Activated naive CD4-positive, alpha-beta T cell treated with Interleukin-2 at 50 U/mL for 16 hours (primary cell): Measurements from ENCODE around the gene FXYD2.
"Not testable (repeated sequence)": the region's sequence is repeated elsewhere in the genome, so short reads cannot be mapped to it uniquely, and the experiment has no call there.

Experiments
- DNase-seq: peaks from one replicate; pipeline ENCODE4 v3.0.0-alpha.2; 2020

FXYD2 gene

GRCh38 chr11:117819096-117820040 is 5.2 kb downstream of the FXYD2 start:
- no peak for DNase-seq

- peak; percentile 61 for DNase-seq
Observed at GRCh38 chr11:117818041-117818873, 6.3 kb downstream of the FXYD2 start.

GRCh38 chr11:117817368-117818040 is 7.0 kb downstream of the FXYD2 start:
- DNase-seq, result peak; percentile 90

DNA sequence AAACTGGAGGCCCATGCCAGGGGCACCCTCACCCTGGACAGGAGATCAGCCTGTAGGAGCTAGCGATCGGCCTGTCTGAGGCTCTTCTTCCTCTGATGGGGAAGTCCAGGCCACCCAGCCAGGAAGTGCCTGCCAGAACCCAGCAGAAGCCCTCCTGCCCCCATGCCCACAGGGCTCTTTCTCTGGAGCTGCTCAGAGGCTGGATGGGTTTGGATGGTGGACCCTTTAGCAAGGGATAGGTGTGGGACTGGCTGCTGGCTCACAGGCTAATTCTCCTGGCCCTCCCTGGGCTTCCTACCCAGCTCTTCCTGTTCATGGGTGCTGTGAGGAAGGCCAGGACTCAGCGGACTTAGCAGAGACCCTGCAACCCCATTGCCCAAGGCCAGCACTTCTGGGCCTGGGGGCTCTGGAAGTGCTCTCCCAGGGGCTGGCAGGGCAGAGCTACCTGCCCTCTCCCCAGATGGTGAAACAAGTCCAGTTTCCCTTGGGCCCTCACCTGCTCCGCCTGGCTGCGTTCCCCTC is 7.6 kb downstream of the FXYD2 start:
- DNase-seq, result no peak

- DNase-seq, result no peak
Observed at GRCh38 chr11:117816151-117816741, 8.3 kb downstream of the FXYD2 start.

DNA sequence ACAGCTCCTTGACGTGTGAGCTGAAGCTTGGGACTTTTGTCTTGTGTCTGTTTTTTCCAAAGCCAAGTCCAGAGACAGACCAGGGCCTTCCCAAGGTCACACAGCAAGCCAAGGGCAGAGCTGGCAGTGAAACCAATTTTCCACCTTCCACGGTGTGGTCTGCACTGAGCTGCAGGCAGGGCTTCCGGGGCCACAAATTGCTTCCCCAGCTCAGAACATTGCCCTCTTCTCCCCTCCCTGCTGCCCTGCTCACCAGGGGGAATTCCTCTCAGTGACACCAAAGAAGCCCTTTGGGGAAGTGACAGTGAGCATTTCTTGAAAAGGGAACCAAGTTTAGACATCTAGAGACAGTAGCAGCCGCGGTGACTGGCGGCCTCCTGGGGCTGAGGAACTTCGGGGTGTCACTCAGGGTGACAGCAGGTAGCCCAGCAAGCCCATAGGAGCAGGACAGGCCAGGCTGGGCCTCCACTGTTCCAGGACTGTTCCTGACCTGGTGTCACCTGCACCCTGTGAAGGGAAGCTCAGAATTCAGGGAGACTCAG is 9.2 kb downstream of the FXYD2 start:
- peak; percentile 73 for DNase-seq

DNA sequence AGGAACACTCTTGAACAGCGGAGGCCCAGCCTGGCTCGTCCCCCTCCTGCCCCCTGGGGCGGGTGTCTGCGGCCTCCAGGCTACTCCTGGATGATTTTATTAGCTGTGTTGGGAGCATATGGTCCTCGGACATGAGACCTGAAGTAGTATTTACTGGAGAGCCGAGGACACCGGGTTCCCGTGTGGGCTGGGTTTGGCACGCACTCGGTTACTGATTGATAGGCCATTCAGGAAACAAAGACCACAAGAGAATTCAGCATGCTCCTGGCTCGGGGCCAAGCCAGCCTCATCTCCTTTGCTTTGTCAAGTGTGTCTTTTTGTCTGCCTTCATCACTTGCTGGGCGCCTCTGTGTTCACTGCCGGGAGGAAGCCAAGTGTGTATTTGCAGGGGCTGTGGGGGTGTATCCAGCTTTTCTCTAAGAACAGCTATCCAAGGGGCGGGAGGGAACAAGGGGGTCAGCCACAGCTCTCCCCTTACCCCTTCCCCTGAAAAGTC is 9.7 kb downstream of the FXYD2 start:
- peak; percentile 78 for DNase-seq

DNA sequence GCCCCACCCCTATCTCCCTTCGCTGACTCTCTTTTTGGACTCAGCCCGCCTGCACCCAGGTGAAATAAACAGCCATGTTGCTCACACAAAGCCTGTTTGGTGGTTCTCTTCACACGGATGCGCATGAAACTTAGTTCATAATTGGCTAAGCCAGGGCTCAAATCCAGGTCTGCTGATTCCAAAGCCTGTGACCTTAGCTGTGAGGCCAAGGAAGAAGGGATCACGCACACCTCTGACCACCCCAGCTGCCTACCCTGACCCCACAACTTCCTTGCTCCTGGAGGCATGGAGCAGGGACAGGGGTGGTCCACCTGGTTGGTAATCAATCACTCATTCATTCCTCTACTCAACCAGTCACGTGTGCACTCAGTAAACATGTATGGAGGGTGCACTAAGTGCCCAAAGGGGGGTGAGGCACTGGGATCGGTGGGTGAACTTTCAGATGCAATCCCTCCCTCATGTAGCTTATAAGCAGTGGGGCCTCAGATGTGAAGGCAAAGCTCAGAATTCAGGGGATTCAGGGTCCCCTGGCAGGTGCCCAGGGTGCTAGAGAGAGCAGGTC is 10.3 kb downstream of the FXYD2 start:
- no peak for DNase-seq

DNA sequence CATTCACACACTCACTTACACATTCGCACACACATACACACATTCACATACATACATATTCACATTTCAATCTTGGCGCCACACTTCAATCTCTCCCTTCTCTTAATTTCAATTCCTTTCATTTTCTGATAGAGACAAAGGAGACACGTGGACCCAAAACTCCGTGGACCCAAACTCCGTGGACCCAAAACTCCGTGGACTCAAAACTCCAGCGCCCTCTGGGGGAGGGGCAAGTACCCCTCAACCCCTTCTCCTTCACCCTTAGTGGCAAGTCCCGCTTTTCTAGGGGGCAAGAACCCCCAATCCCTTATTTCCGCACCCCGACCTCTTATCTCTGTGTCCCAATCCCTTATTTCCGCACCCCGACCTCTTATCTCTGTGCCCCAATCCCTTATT is 14.5 kb downstream of the FXYD2 start:
- DNase-seq, result not testable (repeated sequence)

GRCh38 chr11:117809236-117810055 is 15.1 kb downstream of the FXYD2 start:
- peak; percentile 51 for DNase-seq

- no peak for DNase-seq
Observed at GRCh38 chr11:117808784-117809183, 15.8 kb downstream of the FXYD2 start.

GRCh38 chr11:117807482-117808327 is 16.8 kb downstream of the FXYD2 start:
- peak; percentile 80 for DNase-seq

DNA sequence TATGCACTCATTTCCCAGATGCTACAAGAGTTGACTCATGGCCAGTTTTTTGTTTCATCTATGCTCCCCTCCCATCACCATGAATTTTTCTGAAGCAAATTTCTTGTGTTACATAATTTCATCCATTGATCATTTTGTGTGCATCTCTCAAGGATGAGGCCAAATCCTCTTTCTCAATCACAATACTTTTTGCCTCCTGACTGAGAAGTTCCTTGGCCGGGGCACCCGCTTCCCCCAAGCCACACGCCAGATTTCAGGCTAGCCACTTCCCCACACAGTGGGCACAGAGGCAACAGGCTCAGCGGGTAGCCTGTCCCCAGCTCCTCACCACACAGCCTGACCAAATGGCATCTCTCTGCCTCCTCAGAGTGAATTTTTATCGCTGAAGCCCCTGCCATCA is 17.7 kb downstream of the FXYD2 start:
- no peak for DNase-seq

DNA sequence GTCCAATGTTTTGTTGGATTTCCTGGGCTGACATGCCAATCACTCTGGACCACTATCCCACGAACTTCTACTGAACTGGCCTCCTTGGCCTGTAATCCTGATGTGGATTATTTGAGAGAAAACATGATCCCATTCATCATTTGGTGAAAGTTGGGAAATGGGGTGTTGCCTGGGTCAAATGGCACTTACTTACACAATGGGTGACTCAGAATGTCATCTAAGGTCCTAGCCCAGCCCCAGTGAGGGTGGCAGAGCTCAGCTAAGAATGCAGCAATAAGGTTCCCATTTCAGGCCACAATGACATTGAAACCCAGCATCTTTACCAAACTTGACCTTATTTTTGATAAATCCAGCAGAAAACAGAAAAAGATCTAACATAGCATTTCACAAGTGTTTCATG is 19.5 kb downstream of the FXYD2 start:
- DNase-seq, result no peak

DNA sequence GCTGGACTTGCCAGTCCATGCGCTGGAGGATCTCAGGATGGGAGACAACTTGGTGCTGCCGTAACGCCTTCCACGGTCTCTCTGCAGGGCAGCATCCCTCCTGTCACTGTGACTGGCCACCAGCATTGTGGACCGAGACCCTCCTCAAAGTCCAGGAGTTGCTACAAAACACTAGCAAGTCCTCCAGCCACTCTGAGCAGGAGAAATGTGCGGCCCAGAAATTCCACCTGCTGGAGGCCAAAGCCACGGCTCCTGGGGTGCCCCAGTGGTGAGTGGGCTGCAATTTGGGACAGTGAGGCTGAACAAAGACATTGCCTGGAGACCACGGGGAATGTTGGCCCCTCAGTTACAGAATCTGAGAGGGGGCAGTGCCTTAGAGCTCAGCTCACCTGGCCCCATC is 20.6 kb downstream of the FXYD2 start:
- no peak for DNase-seq

DNA sequence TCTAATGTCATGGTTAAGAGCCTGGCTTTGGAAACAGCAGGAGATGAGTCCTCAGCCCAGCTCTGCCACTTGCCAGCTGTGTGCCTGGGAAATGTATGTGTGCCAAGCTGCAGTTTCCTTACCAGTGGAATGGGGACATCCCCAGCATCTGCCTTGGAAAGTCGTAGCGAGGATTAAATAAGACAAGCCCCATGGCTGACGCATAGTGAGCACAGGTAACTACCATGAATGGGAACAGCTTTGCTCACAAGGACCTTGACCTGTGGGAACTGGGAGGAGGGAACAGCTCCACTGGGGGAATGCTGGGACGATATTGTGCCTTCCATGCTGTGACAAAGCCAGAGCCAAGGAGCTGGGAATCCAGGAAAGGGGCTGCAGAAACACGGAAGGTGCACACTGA is 24.9 kb downstream of the FXYD2 start:
- DNase-seq, result no peak

DNA sequence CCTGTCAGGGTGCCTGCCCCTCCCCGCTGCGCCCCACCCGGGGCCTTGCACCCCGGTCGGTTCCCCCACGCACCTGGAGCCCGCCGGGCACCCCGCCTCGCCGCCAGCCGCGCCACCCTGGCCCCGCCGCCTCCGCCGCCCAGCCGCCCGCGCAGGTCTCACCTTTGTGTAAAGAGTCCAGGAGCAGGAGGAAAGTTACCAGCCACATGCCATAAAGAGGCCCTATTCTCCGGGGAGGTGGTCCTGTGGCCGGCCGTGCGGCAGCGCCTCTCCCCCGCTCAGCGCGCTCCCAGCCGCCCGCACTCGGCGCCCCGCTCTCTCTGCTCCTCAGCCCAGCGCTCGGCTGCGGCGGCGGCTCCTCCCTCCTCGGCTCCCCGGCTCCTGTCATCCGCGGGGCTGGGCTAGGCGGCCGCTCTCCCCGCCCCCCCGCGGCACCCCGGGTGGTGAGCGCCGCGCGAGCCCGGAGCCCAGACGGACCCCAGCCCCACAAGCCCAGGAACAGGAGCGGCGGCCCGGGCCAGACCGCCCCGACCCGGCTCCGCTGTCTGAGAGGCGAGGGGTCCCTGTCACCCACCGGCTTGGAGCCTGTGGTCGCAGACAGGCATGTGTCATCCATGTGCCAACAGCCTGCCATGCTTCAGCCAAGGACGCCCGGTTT is 27.5 kb downstream of the FXYD2 start, which contains the start of gene DSCAML1:
Gene DSCAML1 (minus strand): TSS at position 345 of the 658 bp plus-strand sequence. CDS start 137 bp downstream, at position 208.
- peak; percentile 53 for DNase-seq

GRCh38 chr11:117796456-117796871 is 28.1 kb downstream of the FXYD2 start:
- no peak for DNase-seq
